NCI-H2196 treated with DMSO at 0.1 percent for 48 hours (cell line): ENCODE measurements around the gene TMEM132A.

Experiments
- DNase-seq: peaks from one replicate; lab custom pipeline; 2025; ENCODE audit not compliant: unreplicated experiment; lab: John Stamatoyannopoulos, UW

TMEM132A gene

GRCh38 chr11:60984636-60985035 is 60.4 kb downstream of the TMEM132A start:
- no peak for DNase-seq

GRCh38 chr11:60985501-60985900 is 61.2 kb downstream of the TMEM132A start:
- DNase-seq: no peak

- DNase-seq: no peak
Measured at GRCh38 chr11:60985991-60986915, 62.0 kb downstream of the TMEM132A start.
